ENCODE results near the gene EXT2. TPM values are rescaled to one million over a fixed set of nuclear protein-coding genes. Genes with fewer than 3 reads are reported as not detected.

Gene EXT2
- total and polyA plus RNA-seq, 2 of the 13 experiments (the other 11 are each of a cell fraction or from before 2014, with no cell fraction given), result 61.5 to 68.7 TPM

DNA sequence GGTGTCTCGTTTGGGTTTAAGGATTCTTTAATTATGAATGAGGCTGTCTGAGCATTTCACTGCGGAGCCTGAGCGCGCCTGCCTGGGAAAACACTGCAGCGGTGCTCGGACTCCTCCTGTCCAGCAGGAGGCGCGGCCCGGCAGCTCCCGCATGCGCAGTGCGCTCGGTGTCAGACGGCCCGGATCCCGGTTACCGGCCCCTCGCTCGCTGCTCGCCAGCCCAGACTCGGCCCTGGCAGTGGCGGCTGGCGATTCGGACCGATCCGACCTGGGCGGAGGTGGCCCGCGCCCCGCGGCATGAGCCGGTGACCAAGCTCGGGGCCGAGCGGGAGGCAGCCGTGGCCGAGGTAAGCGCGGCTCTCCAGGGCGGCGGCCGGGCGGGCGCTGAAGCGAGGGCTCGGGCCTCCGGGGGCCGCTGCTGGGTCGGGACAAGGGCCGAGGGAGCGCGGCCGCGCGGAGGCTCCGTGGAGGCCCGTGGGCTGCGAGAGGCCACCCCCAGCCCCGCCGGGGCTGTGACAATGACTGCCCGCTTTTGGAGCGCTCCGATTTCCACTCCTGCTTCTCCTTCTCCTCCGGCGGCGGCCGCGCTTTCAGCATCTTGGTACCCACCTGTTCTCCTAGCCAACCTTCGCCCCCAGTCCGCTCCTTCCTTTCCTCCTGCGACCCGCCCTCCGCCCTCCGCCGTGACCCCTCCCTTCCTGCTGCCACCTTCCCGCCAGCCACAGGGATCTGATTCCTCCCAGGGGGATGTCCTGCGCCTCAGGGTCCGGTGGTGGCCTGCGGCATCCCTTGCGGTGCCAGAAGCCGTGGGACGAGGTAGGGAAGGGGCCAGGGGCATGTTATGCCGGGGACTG is at the start of gene EXT2 (continued):
- TF ChIP-seq DR1 (CRISPR knock-in tag; IDR thresholded peaks at IDR 0.05) (no peak), REPIN1 (CRISPR knock-in tag; IDR thresholded peaks at IDR 0.05; ENCODE audit: borderline replicate concordance, low read depth) (peak; percentile 46; the same call in 1 of the 2 replicates), ONECUT2 (CRISPR knock-in tag; IDR thresholded peaks at IDR 0.05) (no peak), ATF7 (IDR thresholded peaks at IDR 0.05) (no peak), ATF7 (CRISPR knock-in tag; IDR thresholded peaks at IDR 0.05) (no peak), ZBTB7A (CRISPR knock-in tag; IDR thresholded peaks at IDR 0.05) (no peak), ZBTB8A (CRISPR knock-in tag; IDR thresholded peaks at IDR 0.05; ENCODE audit: borderline replicate concordance, low read depth) (no peak), CENPT (CRISPR knock-in tag; IDR thresholded peaks at IDR 0.05; ENCODE audit: low read depth) (no peak), RFX1 (IDR thresholded peaks at IDR 0.05) (no peak), CHD2 (IDR thresholded peaks at IDR 0.05; ENCODE audit: low read depth, low read length) (no peak), GFI1 (CRISPR knock-in tag; IDR thresholded peaks at IDR 0.05; ENCODE audit: borderline replicate concordance) (no peak; the same call in 1 of the 2 replicates), NCOR1 (IDR thresholded peaks at IDR 0.05; ENCODE audit: borderline replicate concordance, low read length) (no peak), SIN3A (IDR thresholded peaks at IDR 0.05; ENCODE audit: borderline replicate concordance, low read depth, low read length) (no peak), ZNF83 (CRISPR knock-in tag; IDR thresholded peaks at IDR 0.05; ENCODE audit: borderline replicate concordance) (no peak), SOX13 (IDR thresholded peaks at IDR 0.05) (no peak), SOX13 (CRISPR knock-in tag; conservative IDR thresholded peaks at IDR 0.05 in 1 of 2, IDR thresholded peaks at IDR 0.05 in 1 of 2) (no peak; a peak in 1 of 4 replicates), ZNF761 (CRISPR knock-in tag; conservative IDR thresholded peaks at IDR 0.05) (no peak), ZNF335 (CRISPR knock-in tag; IDR thresholded peaks at IDR 0.05) (no peak), FOXP1 (IDR thresholded peaks at IDR 0.05) (no peak), FOXP1 (CRISPR knock-in tag; IDR thresholded peaks at IDR 0.05) (no peak), FOXK1 (CRISPR knock-in tag; IDR thresholded peaks at IDR 0.05; ENCODE audit: borderline replicate concordance, low read depth) (no peak), HNF4A (CRISPR knock-in tag; IDR thresholded peaks at IDR 0.05) (no peak), MXD4 (CRISPR knock-in tag; IDR thresholded peaks at IDR 0.05) (no peak), SKI (IDR thresholded peaks at IDR 0.05; ENCODE audit: partially characterized antibody) (peak; percentile 32), SUZ12 (IDR thresholded peaks at IDR 0.05; ENCODE audit: low read depth, low read length) (no peak), EHMT2 (IDR thresholded peaks at IDR 0.05; ENCODE audit: borderline replicate concordance, low read depth, low read length) (no peak), FOSL1 (CRISPR knock-in tag; IDR thresholded peaks at IDR 0.05; ENCODE audit: borderline replicate concordance) (no peak), JUNB (CRISPR knock-in tag; IDR thresholded peaks at IDR 0.05; ENCODE audit: borderline replicate concordance) (0 out of 2 replicates have a peak, but pooled peaks have one; percentile 25), ZNF326 (CRISPR knock-in tag; IDR thresholded peaks at IDR 0.05; ENCODE audit: borderline replicate concordance) (no peak)
- TF ChIP-seq, protein P1, sequence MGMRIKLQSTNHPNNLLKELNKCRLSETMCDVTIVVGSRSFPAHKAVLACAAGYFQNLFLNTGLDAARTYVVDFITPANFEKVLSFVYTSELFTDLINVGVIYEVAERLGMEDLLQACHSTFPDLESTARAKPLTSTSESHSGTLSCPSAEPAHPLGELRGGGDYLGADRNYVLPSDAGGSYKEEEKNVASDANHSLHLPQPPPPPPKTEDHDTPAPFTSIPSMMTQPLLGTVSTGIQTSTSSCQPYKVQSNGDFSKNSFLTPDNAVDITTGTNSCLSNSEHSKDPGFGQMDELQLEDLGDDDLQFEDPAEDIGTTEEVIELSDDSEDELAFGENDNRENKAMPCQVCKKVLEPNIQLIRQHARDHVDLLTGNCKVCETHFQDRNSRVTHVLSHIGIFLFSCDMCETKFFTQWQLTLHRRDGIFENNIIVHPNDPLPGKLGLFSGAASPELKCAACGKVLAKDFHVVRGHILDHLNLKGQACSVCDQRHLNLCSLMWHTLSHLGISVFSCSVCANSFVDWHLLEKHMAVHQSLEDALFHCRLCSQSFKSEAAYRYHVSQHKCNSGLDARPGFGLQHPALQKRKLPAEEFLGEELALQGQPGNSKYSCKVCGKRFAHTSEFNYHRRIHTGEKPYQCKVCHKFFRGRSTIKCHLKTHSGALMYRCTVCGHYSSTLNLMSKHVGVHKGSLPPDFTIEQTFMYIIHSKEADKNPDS (CRISPR knock-in tag; IDR thresholded peaks at IDR 0.05), result no peak
- TF ChIP-seq, protein P2, sequence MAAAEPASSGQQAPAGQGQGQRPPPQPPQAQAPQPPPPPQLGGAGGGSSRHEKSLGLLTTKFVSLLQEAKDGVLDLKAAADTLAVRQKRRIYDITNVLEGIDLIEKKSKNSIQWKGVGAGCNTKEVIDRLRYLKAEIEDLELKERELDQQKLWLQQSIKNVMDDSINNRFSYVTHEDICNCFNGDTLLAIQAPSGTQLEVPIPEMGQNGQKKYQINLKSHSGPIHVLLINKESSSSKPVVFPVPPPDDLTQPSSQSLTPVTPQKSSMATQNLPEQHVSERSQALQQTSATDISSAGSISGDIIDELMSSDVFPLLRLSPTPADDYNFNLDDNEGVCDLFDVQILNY (CRISPR knock-in tag; conservative IDR thresholded peaks at IDR 0.05), result no peak
